ENCODE measurements around the gene DOCK6. TPM values are rescaled to one million over a fixed set of nuclear protein-coding genes. Genes with fewer than 3 reads are reported as not detected.

DOCK6 gene
- polyA plus RNA-seq, 1 donor from 2014 or later: not detected

DNA sequence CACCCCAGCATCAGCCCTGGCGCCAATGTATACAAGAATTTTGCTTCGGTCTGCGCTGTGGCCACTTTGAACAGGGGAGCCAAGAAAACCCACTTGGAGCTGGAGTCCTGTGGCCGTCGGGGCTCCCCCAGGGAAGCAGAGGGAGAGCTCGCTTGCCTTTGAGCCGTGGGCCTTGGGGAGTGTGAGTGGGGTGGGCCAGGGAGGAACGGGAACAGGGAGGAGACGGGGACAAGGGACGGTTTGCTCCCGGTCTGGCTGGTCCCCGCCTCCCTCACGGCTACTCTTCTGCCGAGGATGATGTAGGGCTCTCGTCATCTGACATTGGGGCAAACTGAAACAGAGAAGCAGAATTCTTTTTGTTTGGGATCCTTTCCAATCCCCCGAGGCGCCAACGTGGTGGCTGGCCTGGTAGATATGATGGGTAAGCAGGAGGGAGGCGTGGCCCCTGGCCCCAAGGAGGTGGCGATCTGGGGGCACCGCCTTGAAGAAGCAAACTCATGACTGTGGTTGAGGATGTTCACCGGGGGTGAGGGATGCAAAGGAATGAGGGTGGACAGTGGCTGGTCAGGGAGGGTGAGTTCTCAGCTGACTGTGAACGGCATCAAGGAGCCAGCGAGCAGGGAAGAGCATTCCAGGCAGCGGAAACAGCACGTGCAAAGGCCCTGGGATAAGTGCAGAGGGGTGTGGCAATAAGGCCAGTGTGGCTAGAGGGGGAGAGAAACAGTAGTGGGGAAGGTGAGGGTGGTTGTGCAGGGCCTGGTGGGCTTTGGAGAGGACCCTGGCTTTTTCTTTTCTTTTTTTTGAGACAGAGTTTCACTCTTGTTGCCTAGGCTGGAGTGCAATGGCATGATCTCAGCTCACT, 95.8 kb downstream of the DOCK6 start:
- Histone ChIP-seq H3K27ac (ENCODE audit: low read length) (no peak overlapping the region), H3F3A (ENCODE audit: insufficient read depth, low read length, poor library complexity, severe bottlenecking) (no peaks in the 10 kb centered on the region), H4K20me1 (ENCODE audit: insufficient read depth) (no peaks in the 10 kb centered on the region), H3K9ac (ENCODE audit: low read length) (no peak overlapping the region), H3K9me3 (ENCODE audit: low read length) (no peaks in the 10 kb centered on the region), H3K79me2 (replicated peaks; ENCODE audit: insufficient read depth, low read length) (no peaks in the 10 kb centered on the region), H3K9me2 (ENCODE audit: insufficient read depth, low read length) (no peaks in the 10 kb centered on the region), H3K4me3 (ENCODE audit: low read length) (no peak overlapping the region), H3K27me3 (ENCODE audit: insufficient read depth, low read depth, low read length) (no peaks in the 10 kb centered on the region), H3K36me3 (ENCODE audit: insufficient read depth, low read length) (no peaks in the 10 kb centered on the region), H2AFZ (ENCODE audit: low read depth, low read length) (no peak overlapping the region), H3K4me2 (ENCODE audit: low read length) (no peak overlapping the region)
- TF ChIP-seq RAD21 (conservative IDR thresholded peaks at IDR 0.05): no peak
- TF ChIP-seq, protein P1, sequence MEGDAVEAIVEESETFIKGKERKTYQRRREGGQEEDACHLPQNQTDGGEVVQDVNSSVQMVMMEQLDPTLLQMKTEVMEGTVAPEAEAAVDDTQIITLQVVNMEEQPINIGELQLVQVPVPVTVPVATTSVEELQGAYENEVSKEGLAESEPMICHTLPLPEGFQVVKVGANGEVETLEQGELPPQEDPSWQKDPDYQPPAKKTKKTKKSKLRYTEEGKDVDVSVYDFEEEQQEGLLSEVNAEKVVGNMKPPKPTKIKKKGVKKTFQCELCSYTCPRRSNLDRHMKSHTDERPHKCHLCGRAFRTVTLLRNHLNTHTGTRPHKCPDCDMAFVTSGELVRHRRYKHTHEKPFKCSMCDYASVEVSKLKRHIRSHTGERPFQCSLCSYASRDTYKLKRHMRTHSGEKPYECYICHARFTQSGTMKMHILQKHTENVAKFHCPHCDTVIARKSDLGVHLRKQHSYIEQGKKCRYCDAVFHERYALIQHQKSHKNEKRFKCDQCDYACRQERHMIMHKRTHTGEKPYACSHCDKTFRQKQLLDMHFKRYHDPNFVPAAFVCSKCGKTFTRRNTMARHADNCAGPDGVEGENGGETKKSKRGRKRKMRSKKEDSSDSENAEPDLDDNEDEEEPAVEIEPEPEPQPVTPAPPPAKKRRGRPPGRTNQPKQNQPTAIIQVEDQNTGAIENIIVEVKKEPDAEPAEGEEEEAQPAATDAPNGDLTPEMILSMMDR (IDR thresholded peaks at IDR 0.05; ENCODE audit: poor library complexity, severe bottlenecking): no peak
- no peak for TF ChIP-seq TAF1 (IDR thresholded peaks at IDR 0.05; ENCODE audit: low read depth)
- no peak for TF ChIP-seq POLR2AphosphoS5 (IDR thresholded peaks at IDR 0.05)
- TF ChIP-seq MXI1 (conservative IDR thresholded peaks at IDR 0.05; ENCODE audit: poor library complexity, severe bottlenecking): no peak
- TF ChIP-seq EP300 (conservative IDR thresholded peaks at IDR 0.05; ENCODE audit: poor library complexity, severe bottlenecking): no peak
- no peak for TF ChIP-seq EZH2 (IDR thresholded peaks at IDR 0.05; ENCODE audit: borderline replicate concordance, insufficient read depth, low read length, poor library complexity, severe bottlenecking)
- TF ChIP-seq, protein P2, sequence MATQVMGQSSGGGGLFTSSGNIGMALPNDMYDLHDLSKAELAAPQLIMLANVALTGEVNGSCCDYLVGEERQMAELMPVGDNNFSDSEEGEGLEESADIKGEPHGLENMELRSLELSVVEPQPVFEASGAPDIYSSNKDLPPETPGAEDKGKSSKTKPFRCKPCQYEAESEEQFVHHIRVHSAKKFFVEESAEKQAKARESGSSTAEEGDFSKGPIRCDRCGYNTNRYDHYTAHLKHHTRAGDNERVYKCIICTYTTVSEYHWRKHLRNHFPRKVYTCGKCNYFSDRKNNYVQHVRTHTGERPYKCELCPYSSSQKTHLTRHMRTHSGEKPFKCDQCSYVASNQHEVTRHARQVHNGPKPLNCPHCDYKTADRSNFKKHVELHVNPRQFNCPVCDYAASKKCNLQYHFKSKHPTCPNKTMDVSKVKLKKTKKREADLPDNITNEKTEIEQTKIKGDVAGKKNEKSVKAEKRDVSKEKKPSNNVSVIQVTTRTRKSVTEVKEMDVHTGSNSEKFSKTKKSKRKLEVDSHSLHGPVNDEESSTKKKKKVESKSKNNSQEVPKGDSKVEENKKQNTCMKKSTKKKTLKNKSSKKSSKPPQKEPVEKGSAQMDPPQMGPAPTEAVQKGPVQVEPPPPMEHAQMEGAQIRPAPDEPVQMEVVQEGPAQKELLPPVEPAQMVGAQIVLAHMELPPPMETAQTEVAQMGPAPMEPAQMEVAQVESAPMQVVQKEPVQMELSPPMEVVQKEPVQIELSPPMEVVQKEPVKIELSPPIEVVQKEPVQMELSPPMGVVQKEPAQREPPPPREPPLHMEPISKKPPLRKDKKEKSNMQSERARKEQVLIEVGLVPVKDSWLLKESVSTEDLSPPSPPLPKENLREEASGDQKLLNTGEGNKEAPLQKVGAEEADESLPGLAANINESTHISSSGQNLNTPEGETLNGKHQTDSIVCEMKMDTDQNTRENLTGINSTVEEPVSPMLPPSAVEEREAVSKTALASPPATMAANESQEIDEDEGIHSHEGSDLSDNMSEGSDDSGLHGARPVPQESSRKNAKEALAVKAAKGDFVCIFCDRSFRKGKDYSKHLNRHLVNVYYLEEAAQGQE (IDR thresholded peaks at IDR 0.05; ENCODE audit: borderline replicate concordance): no peak
- TF ChIP-seq SMC3 (conservative IDR thresholded peaks at IDR 0.05; ENCODE audit: poor library complexity): no peak

DNA sequence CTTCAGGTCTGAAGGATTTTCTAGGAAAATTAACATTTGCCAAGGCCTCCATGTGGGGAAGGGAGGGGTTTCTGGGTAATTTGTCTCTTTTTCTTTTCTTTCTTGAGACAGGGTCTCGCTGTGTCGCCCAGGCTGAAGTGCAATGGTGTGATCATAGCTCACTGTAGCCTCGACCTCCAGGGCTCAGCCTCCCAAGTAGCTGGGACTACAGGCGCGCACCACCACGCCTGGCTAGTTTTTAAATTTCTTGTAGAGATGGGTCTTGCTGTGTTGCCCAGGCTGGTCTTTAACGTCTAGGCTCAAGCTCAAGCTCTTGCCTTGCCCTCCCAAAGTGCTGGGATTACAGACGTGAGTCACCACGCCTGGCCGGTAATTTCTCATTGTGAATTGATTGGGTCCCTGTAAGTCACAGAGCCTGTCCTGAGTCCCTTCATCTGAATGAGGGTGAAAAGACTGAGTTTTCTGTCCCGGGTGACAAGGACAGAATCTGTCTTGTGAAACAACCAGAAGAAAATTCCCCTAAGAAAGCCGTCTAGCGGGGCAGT, 96.8 kb downstream of the DOCK6 start:
- Histone ChIP-seq H3K4me3 (ENCODE audit: low read length) (no peak overlapping the region), H3K9ac (ENCODE audit: low read length) (no peak overlapping the region), H3K79me2 (replicated peaks; ENCODE audit: insufficient read depth, low read length) (no peaks in the 10 kb centered on the region), H2AFZ (ENCODE audit: low read depth, low read length) (no peak overlapping the region), H3K27me3 (ENCODE audit: insufficient read depth, low read depth, low read length) (no peaks in the 10 kb centered on the region), H3K4me2 (ENCODE audit: low read length) (no peak overlapping the region), H3K36me3 (ENCODE audit: insufficient read depth, low read length) (no peaks in the 10 kb centered on the region), H3K9me3 (ENCODE audit: low read length) (no peaks in the 10 kb centered on the region), H3K9me2 (ENCODE audit: insufficient read depth, low read length) (no peaks in the 10 kb centered on the region), H4K20me1 (ENCODE audit: insufficient read depth) (no peaks in the 10 kb centered on the region), H3K27ac (ENCODE audit: low read length) (no peak overlapping the region), H3F3A (ENCODE audit: insufficient read depth, low read length, poor library complexity, severe bottlenecking) (no peaks in the 10 kb centered on the region)
- TF ChIP-seq SMC3 (conservative IDR thresholded peaks at IDR 0.05; ENCODE audit: poor library complexity) (no peak), TAF1 (IDR thresholded peaks at IDR 0.05; ENCODE audit: low read depth) (no peak), RAD21 (conservative IDR thresholded peaks at IDR 0.05) (no peak), EZH2 (IDR thresholded peaks at IDR 0.05; ENCODE audit: borderline replicate concordance, insufficient read depth, low read length, poor library complexity, severe bottlenecking) (no peak), MXI1 (conservative IDR thresholded peaks at IDR 0.05; ENCODE audit: poor library complexity, severe bottlenecking) (no peak), EP300 (conservative IDR thresholded peaks at IDR 0.05; ENCODE audit: poor library complexity, severe bottlenecking) (no peak), POLR2AphosphoS5 (IDR thresholded peaks at IDR 0.05) (no peak)
- TF ChIP-seq, protein P1 (IDR thresholded peaks at IDR 0.05; ENCODE audit: poor library complexity, severe bottlenecking): no peak
- TF ChIP-seq, protein P2 (IDR thresholded peaks at IDR 0.05; ENCODE audit: borderline replicate concordance): no peak

Measured in neural cell (in vitro differentiated cells).